K562 treated with DMSO at 1 percent for 12 hours (cell line): ENCODE data around the gene SPARC. TPM values are rescaled to one million over a fixed set of nuclear protein-coding genes. Genes with fewer than 3 reads are reported as not detected.

Experiments used
- total RNA-seq: library from RNA; unstranded; fragments of 300-600 nt; gene quantifications from 2 replicates; pipeline ENCODE4 v1.2.3, GENCODE V29; 2022; ENCODE audit not compliant: insufficient read depth

SPARC gene, protein sequence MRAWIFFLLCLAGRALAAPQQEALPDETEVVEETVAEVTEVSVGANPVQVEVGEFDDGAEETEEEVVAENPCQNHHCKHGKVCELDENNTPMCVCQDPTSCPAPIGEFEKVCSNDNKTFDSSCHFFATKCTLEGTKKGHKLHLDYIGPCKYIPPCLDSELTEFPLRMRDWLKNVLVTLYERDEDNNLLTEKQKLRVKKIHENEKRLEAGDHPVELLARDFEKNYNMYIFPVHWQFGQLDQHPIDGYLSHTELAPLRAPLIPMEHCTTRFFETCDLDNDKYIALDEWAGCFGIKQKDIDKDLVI
- 10.8 and 16.6 TPM in 2 replicates for total RNA-seq

DNA sequence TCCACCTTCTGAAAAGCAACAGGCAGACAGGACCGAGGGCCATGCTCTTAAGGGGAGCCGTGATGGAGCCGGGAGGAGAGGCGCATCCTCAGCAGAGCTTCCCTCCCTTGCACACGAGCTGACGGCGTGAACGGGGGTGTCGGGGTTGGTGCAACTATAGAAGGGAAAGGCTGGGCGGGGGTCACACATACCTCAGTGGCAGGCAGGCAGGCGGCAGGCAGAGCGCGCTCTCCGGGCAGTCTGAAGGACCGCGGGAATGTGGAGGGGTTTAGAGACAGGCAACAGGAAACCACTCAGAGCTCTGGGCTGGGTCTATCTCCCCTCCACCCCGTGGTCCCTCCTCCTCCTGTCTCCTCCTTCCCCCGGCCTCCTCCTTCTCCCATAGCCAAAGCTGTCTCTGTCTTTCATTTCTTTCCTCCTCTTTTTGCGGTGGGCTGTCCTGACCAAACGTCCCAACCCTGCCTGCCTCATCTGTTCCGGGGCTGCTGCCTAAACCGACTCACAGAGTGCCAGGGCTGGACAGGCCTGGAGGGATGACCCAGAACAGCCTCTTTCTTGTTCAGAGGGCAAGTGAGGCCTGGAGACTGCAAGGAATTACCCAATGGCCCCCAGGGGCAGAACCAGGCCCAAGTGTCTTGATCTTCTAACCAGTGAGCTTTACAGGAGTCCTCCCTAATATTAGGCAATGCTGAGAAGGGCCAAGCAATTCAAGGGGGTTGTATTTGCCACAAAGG is at the start of gene SPARC:
Gene SPARC (minus strand): TSS at position 242 of the 734 bp plus-strand sequence. CDS start 10,727 bp downstream, outside the sequence.

Other genes with a start within 250 kb of the SPARC start
- 1.7 and 5.8 TPM in 2 replicates for gene SLC36A1, start 239.3 kb downstream of the SPARC start, total RNA-seq
- 0.06 TPM in 1 of 2 replicates, not detected in the other for gene FAT2, start 95.6 kb downstream of the SPARC start, total RNA-seq
- 48.5 and 85.5 TPM in 2 replicates for gene ATOX1, start 71.7 kb upstream of the SPARC start, total RNA-seq
- gene G3BP1, start 85.0 kb upstream of the SPARC start, total RNA-seq = 25.0 and 59.5 TPM in 2 replicates
- not detected in 2 replicates for gene GLRA1, start 237.9 kb upstream of the SPARC start, total RNA-seq